Body of pancreas (tissue), 4 donors: ENCODE measurements around the gene EFS. TPM values are rescaled to one million over a fixed set of nuclear protein-coding genes. Genes with fewer than 3 reads are reported as not detected.
"Not testable (repeated sequence)": the region's sequence is repeated elsewhere in the genome, so short reads cannot be mapped to it uniquely, and the experiment has no call there.

Experiments
- ATAC-seq: fragments of 150-250 bp; one replicate; pipeline ENCODE4 v1.9.1; 2016
- DNase-seq, 4 donors: peaks; one replicate each; pipeline ENCODE4 v3.0.0-alpha.2; 2019
- H3K27ac ChIP-seq, 4 donors: fragments of 200-600 bp; sonication (generic); 1 replicate in 3 of 4; 2 replicates in 1 of 4; pipeline versions ENCODE4 v1.5.1 to v1.6.1; 2016 to 2019; ENCODE audit warnings: mild to moderate bottlenecking in 1 of 4, mixed read lengths in 1 of 4, moderate library complexity in 1 of 4
- H3K27me3 ChIP-seq, 2 donors: fragments of 200-600 bp; sonication (generic); one replicate each; pipeline ENCODE4 v1.6.0; 2016; ENCODE audit warnings: mild to moderate bottlenecking in 1 of 2
- H3K36me3 ChIP-seq, 2 donors: fragments of 200-600 bp; sonication (generic); replicated peaks in 1 of 2; 2 replicates each; pipeline ENCODE4 v1.5.1; 2016; ENCODE audit warnings: low read depth in 2 of 2; ENCODE audit not compliant: insufficient read depth in 1 of 2
- H3K4me1 ChIP-seq: fragments of 200-600 bp; sonication (generic); one replicate; pipeline ENCODE4 v1.6.0; 2016
- H3K4me3 ChIP-seq, 2 donors: fragments of 200-600 bp; sonication (generic); 1 replicate in 1 of 2; 2 replicates in 1 of 2; pipeline ENCODE4 v1.5.1; 2016 to 2019
- H3K9me3 ChIP-seq, 3 donors: fragments of 200-600 bp; sonication (generic); 1 replicate in 2 of 3; 2 replicates in 1 of 3; pipeline ENCODE4 v1.5.1; 2016
- POLR2A ChIP-seq, 3 donors: fragments of 450-650 bp; IDR thresholded peaks; one replicate each; pipeline ENCODE4 v1.6.1; 2016; ENCODE audit warnings: antibody characterized with exemption in 3 of 3, mild to moderate bottlenecking in 2 of 3
- WGBS, 2 donors: methylation state at CpG; one replicate each; pipeline ENCODE4 v1.1.5; 2017; 5-methylcytosine and 5-hydroxymethylcytosine counted together
- intact Hi-C: fragments of 100-400 bp; cut with DNase I; formaldehyde crosslinking; loops from one replicate; pipeline ENCODE4 v1.15.1; 2023
- total RNA-seq, 2 donors: library from RNA; depleted of rRNA; stranded (reverse); fragments of >200 nt; gene quantifications; one replicate each; pipeline ENCODE4 v1.1.0, GENCODE V29; 2016
- TF ChIP-seq, protein P1 (sequence below), 7 experiments: fragments of 450-650 bp in 4 of 7; fragments of 200-600 bp in 3 of 7; sonication (generic) in 3 of 7; IDR thresholded peaks; one replicate each; pipeline ENCODE4 v1.5.1; 2016 to 2019; ENCODE audit warnings: antibody characterized with exemption in 7 of 7

Gene EFS
- total RNA-seq, 2 donors from 2014 or later: 0.99 to 1.3 TPM

DNA sequence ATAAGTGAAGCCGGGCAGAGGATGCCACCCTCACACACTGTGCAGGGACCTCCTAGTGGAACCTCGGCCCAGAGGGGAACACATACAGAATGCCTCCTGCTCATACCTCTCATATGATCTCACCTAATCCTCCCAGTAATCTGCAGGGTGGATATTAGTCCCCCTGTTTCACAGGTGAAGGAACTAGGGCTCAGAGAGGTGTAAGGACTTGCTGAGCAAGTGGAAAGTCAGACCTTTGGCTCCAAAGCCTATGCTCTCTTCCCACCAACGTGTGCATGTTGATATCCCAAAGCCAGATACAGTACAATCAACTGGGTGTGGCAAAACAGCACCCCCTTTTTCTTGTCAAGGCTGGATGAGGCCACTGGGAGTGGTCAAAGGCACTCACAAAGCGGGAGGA, 38.9 kb upstream of the EFS start:
- intact Hi-C loops: no loop called here
- TF ChIP-seq, protein P1, sequence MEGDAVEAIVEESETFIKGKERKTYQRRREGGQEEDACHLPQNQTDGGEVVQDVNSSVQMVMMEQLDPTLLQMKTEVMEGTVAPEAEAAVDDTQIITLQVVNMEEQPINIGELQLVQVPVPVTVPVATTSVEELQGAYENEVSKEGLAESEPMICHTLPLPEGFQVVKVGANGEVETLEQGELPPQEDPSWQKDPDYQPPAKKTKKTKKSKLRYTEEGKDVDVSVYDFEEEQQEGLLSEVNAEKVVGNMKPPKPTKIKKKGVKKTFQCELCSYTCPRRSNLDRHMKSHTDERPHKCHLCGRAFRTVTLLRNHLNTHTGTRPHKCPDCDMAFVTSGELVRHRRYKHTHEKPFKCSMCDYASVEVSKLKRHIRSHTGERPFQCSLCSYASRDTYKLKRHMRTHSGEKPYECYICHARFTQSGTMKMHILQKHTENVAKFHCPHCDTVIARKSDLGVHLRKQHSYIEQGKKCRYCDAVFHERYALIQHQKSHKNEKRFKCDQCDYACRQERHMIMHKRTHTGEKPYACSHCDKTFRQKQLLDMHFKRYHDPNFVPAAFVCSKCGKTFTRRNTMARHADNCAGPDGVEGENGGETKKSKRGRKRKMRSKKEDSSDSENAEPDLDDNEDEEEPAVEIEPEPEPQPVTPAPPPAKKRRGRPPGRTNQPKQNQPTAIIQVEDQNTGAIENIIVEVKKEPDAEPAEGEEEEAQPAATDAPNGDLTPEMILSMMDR (IDR thresholded peaks at IDR 0.05): no peak
- TF ChIP-seq POLR2A (IDR thresholded peaks at IDR 0.05): no peak
- H3K27me3 ChIP-seq: no peaks in the 10 kb centered on the region

DNA sequence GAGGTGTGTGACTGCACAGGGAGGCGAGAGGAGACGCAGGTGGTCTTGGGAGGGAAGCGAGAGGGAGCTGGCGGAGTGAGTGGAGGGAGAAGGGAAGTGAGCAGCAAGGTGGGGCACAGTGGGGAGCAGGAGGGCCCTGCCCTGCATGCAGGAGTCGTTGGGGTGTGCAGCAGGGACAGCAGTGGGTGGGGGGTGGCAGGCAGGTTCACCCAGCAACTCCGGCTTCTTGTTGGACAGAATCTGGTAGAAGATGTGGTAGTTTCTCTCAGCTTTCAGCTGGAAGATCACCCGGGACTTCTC, 38.1 kb upstream of the EFS start:
- TF ChIP-seq POLR2A (IDR thresholded peaks at IDR 0.05): no peak
- TF ChIP-seq, protein P1 (IDR thresholded peaks at IDR 0.05): no peak
- no peaks in the 10 kb centered on the region for H3K36me3 ChIP-seq
- DNase-seq (no peak), ATAC-seq (no peak)
- H3K27ac ChIP-seq: no peak overlapping the region
- 47 to 54% methylated on average over 7 of the region's 7 CpGs for WGBS, 2 donors
- H3K27me3 ChIP-seq: no peaks in the 10 kb centered on the region
- H3K4me1 ChIP-seq: no peaks in the 10 kb centered on the region
- H3K4me3 ChIP-seq: no peak overlapping the region
- no peaks in the 10 kb centered on the region for H3K9me3 ChIP-seq
- intact Hi-C loops: no loop called here

More for the DNA sequence above, 38.9 kb upstream of the EFS start:
- H3K36me3 ChIP-seq: no peaks in the 10 kb centered on the region
- no peaks in the 10 kb centered on the region for H3K9me3 ChIP-seq
- no peak overlapping the region for H3K4me3 ChIP-seq
- DNase-seq (no peak), ATAC-seq (no peak)
- H3K27ac ChIP-seq: no peak overlapping the region
- no peaks in the 10 kb centered on the region for H3K4me1 ChIP-seq
- 55 to 63% methylated on average over 4 of the region's 4 CpGs for WGBS, 2 donors

DNA sequence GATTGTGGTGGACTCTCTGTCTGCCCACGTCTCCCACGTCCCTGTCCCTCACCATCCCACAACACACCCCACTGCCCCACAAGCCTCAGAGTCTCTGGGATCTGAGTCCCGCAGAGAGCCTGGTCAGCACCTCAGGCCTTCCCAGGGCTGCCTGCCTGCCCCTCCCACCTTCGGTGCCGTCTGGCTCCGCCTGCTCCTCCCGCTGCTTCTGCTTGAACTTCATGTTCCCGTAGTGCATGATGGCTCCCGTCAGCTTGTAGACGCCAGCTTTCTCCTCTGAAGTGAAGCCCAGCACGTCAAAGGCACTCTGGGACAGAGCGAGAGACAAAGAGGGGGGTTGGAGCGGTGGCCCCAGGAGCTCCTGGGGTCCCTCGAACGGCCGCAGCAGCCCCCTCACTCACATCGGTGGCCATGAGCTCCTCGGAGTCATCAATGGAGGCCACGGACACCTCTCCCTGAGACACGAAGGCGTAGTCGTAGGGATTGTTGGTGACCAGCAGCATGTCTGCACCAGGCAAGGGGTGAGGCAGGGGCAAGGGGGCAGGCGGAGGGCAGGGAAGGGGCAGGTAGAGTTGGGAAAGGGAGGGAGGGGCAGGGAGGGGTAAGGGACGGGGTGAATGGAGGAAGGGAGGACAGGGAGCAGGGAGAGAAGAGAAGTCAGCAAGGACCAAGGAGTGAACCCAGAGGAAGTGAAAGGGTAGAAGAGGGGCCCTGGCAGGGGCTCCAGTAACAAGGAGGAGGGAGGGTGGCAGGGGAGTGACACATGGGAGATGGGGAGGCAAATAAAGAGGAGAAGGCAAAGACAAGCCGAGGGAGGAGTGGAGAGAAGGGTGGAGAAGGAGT, 37.5 kb upstream of the EFS start:
- no peaks in the 10 kb centered on the region for H3K9me3 ChIP-seq
- H3K4me1 ChIP-seq: no peaks in the 10 kb centered on the region
- H3K27ac ChIP-seq: no peak overlapping the region
- H3K4me3 ChIP-seq: no peak overlapping the region
- 35 to 53% methylated on average over 14 to 25 of the region's 25 CpGs for WGBS, 2 donors
- intact Hi-C loops: no loop called here
- no peaks in the 10 kb centered on the region for H3K36me3 ChIP-seq
- no peak for TF ChIP-seq POLR2A (IDR thresholded peaks at IDR 0.05)
- TF ChIP-seq, protein P1 (IDR thresholded peaks at IDR 0.05): no peak
- DNase-seq (no peak), ATAC-seq (no peak)
- no peaks in the 10 kb centered on the region for H3K27me3 ChIP-seq

DNA sequence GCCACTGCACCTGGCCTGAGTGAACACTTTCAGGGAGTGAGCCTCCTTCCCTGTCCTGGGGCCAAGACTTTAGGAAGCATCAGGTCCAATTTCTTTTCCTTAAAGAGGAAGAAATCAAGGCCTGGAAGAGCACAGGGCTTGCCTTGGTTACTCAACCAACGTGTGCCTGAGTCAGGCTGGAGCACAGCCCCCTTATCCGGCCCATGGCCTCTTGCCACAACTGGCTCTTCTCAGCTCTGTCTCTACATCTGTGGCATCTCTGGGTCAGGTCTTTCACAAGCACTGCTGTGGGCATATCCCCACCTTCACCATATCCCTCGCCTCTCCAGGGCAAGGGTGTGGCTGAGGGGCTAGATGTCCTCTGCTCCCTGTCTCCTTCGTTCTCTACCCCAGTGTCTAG, 36.3 kb upstream of the EFS start:
- no peak for TF ChIP-seq POLR2A (IDR thresholded peaks at IDR 0.05)
- TF ChIP-seq, protein P1 (IDR thresholded peaks at IDR 0.05): no peak
- Histone ChIP-seq H3K36me3 (no peaks in the 10 kb centered on the region), H3K27ac (no peak overlapping the region), H3K4me1 (no peaks in the 10 kb centered on the region), H3K4me3 (no peak overlapping the region), H3K27me3 (no peaks in the 10 kb centered on the region), H3K9me3 (no peaks in the 10 kb centered on the region)
- intact Hi-C loops: no loop called here
- WGBS, 2 donors: 68 to 73% methylated on average over 4 of the region's 4 CpGs
- DNase-seq (no peak), ATAC-seq (no peak)

DNA sequence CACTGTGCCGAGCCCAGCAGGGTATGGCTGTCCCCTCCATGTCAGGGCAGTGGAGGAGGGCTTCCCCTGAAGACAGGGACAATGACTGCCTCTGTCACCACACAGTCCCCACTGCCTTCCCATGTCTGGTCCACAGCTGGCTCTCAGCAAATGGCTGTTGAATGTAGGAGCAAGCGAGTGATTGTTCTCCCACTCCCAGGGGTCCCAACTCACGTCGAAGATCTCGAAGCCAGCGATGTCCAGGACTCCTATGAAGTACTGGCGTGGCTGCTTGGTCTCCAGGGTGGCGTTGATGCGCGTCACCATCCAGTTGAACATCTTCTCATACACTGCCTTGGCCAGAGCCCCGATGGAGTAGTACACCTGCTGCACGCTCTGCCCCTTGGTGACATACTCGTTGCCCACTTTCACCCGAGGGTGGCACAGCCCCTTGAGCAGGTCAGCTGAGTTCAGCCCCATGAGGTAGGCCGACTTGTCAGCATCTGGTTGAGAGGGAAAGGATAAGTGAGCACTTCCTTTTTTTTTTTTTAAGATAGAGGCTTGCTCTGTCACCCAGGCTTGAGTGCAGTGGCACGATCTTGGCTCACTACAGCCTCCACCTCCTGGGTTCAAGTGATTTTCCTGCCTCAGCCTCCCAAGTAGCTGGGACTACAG, 35.7 kb upstream of the EFS start:
- 83 to 86% methylated on average over 14 to 15 of the region's 16 CpGs for WGBS, 2 donors
- ATAC-seq: not testable (repeated sequence)

More for the DNA sequence above, 35.7 kb upstream of the EFS start:
- H3K4me1 ChIP-seq, H3K27ac ChIP-seq, DNase-seq, H3K36me3 ChIP-seq, H3K4me3 ChIP-seq, intact Hi-C loops, H3K27me3 ChIP-seq, H3K9me3 ChIP-seq: not testable (repeated sequence)
